Measurements from ENCODE around the gene HAUS1.

DNA sequence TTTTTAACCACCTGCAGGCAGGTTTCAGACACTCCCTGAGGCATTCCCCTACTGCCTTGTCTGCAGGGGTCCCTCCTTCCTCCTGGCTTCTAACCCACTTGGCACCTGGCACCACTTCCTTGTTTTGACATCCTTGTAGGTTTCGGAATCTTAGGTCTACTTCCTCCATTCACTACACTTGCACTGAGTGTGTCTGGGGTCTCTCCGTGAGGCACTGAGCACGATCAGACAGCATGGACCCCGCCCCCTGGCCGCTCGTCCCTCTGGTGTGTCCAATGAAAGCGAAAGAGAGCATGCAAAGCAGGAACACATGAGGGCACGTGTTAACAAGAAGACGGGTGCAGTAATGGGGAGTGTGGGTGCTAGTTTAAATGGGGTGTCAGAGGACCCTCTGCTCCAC lies 63.8 kb downstream of the HAUS1 start:
- TF ChIP-seq, protein P1, sequence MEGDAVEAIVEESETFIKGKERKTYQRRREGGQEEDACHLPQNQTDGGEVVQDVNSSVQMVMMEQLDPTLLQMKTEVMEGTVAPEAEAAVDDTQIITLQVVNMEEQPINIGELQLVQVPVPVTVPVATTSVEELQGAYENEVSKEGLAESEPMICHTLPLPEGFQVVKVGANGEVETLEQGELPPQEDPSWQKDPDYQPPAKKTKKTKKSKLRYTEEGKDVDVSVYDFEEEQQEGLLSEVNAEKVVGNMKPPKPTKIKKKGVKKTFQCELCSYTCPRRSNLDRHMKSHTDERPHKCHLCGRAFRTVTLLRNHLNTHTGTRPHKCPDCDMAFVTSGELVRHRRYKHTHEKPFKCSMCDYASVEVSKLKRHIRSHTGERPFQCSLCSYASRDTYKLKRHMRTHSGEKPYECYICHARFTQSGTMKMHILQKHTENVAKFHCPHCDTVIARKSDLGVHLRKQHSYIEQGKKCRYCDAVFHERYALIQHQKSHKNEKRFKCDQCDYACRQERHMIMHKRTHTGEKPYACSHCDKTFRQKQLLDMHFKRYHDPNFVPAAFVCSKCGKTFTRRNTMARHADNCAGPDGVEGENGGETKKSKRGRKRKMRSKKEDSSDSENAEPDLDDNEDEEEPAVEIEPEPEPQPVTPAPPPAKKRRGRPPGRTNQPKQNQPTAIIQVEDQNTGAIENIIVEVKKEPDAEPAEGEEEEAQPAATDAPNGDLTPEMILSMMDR (IDR thresholded peaks at IDR 0.05; ENCODE audit: low read depth, low read length): no peak
- TF ChIP-seq POLR2A (IDR thresholded peaks at IDR 0.05; ENCODE audit: extremely low read depth, insufficient read length) (no peak), MYC (IDR thresholded peaks at IDR 0.05; ENCODE audit: low read depth, low read length) (no peak)
- TF ChIP-seq, protein P2, sequence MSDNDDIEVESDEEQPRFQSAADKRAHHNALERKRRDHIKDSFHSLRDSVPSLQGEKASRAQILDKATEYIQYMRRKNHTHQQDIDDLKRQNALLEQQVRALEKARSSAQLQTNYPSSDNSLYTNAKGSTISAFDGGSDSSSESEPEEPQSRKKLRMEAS (IDR thresholded peaks at IDR 0.05; ENCODE audit: low read depth, low read length): no peak
